GM12878 (cell line): ENCODE results near the gene HSF2BP.

ENCODE experiments used
- BRCA1 ChIP-seq: IDR thresholded peaks from 2 replicates; pipeline ENCODE4 v1.6.1; 2011; ENCODE audit warnings: low read depth, low read length, improper control_type of control experiment
- CHD1 ChIP-seq: IDR thresholded peaks from 2 replicates; pipeline ENCODE4 v1.6.1; 2012; ENCODE audit warnings: low read depth, low read length, improper control_type of control experiment
- EP300 ChIP-seq, 2 experiments: fragments of 150-350 bp in 1 of 2; IDR thresholded peaks; 2 replicates each; pipeline ENCODE4 v1.6.1; 2011 to 2012; ENCODE audit warnings: low read depth in 2 of 2, low read length in 2 of 2, borderline replicate concordance in 1 of 2, improper control_type of control experiment in 1 of 2, inconsistent platforms in 1 of 2; ENCODE audit not compliant: control insufficient read depth in 1 of 2
- FOXK2 ChIP-seq: fragments of 450-650 bp; IDR thresholded peaks from 2 replicates; pipeline ENCODE4 v1.6.1; 2017; ENCODE audit warnings: mild to moderate bottlenecking, moderate library complexity
- MLLT1 ChIP-seq: fragments of 450-650 bp; IDR thresholded peaks from 2 replicates; pipeline ENCODE4 v1.6.1; 2016; ENCODE audit warnings: mild to moderate bottlenecking
- MYB ChIP-seq: fragments of 150-350 bp; IDR thresholded peaks from 2 replicates; pipeline ENCODE4 v1.6.1; 2014; ENCODE audit warnings: mild to moderate bottlenecking, low read depth, low read length, borderline replicate concordance
- POLR2A ChIP-seq: IDR thresholded peaks from 2 replicates; pipeline ENCODE4 v1.6.1; 2011; ENCODE audit warnings: low read depth, mild to moderate bottlenecking, low read length
- SIX5 ChIP-seq: IDR thresholded peaks from 2 replicates; pipeline ENCODE4 v1.6.1; 2011; ENCODE audit warnings: mild to moderate bottlenecking, low read depth, low read length, moderate library complexity; ENCODE audit not compliant: severe bottlenecking
- SUZ12 ChIP-seq: fragments of 200-600 bp; sonication (generic); IDR thresholded peaks from one replicate; pipeline ENCODE4 v1.6.1; 2018; ENCODE audit warnings: antibody characterized with exemption, mild to moderate bottlenecking; ENCODE audit not compliant: unreplicated experiment
- TCF3 ChIP-seq: IDR thresholded peaks from 2 replicates; pipeline ENCODE4 v1.6.1; 2012; ENCODE audit warnings: low read depth, mild to moderate bottlenecking, low read length, borderline replicate concordance; ENCODE audit not compliant: insufficient read depth
- ZSCAN29 ChIP-seq: fragments of 450-650 bp; IDR thresholded peaks from 2 replicates; pipeline ENCODE4 v1.6.1; 2017; ENCODE audit warnings: mild to moderate bottlenecking, moderate library complexity
- TF ChIP-seq, protein P1 (sequence below), 3 experiments: IDR thresholded peaks in 2 of 3; conservative IDR thresholded peaks in 1 of 3; 2 replicates each; pipeline ENCODE4 v1.5.1; 2011; ENCODE audit warnings: low read depth in 3 of 3, low read length in 3 of 3, mild to moderate bottlenecking in 3 of 3, control low read depth in 2 of 3, moderate library complexity in 2 of 3, inconsistent platforms in 1 of 3, mixed read lengths in 1 of 3; ENCODE audit not compliant: control insufficient read depth in 2 of 3, insufficient read depth in 1 of 3; ENCODE audit errors: extremely low read depth in 1 of 3
- TF ChIP-seq, protein P2 (sequence below): IDR thresholded peaks from 2 replicates; pipeline ENCODE4 v1.6.1; 2012; ENCODE audit warnings: mild to moderate bottlenecking, low read depth, low read length

GRCh38 chr21:43602266-43603232 lies 56.7 kb downstream of the HSF2BP start:
- no peak for TF ChIP-seq BRCA1
- TF ChIP-seq, protein P1, sequence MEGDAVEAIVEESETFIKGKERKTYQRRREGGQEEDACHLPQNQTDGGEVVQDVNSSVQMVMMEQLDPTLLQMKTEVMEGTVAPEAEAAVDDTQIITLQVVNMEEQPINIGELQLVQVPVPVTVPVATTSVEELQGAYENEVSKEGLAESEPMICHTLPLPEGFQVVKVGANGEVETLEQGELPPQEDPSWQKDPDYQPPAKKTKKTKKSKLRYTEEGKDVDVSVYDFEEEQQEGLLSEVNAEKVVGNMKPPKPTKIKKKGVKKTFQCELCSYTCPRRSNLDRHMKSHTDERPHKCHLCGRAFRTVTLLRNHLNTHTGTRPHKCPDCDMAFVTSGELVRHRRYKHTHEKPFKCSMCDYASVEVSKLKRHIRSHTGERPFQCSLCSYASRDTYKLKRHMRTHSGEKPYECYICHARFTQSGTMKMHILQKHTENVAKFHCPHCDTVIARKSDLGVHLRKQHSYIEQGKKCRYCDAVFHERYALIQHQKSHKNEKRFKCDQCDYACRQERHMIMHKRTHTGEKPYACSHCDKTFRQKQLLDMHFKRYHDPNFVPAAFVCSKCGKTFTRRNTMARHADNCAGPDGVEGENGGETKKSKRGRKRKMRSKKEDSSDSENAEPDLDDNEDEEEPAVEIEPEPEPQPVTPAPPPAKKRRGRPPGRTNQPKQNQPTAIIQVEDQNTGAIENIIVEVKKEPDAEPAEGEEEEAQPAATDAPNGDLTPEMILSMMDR (IDR thresholded peaks at IDR 0.05 in 2 of 3, conservative IDR thresholded peaks at IDR 0.05 in 1 of 3; ENCODE audit: control insufficient read depth in 2 of 3, extremely low read depth in 1 of 3, insufficient read depth in 1 of 3, low read depth in 3 of 3, low read length in 3 of 3): no peak
- TF ChIP-seq SIX5: no peak
- TF ChIP-seq SUZ12: no peak
- TF ChIP-seq MYB: no peak
- TF ChIP-seq, protein P2, sequence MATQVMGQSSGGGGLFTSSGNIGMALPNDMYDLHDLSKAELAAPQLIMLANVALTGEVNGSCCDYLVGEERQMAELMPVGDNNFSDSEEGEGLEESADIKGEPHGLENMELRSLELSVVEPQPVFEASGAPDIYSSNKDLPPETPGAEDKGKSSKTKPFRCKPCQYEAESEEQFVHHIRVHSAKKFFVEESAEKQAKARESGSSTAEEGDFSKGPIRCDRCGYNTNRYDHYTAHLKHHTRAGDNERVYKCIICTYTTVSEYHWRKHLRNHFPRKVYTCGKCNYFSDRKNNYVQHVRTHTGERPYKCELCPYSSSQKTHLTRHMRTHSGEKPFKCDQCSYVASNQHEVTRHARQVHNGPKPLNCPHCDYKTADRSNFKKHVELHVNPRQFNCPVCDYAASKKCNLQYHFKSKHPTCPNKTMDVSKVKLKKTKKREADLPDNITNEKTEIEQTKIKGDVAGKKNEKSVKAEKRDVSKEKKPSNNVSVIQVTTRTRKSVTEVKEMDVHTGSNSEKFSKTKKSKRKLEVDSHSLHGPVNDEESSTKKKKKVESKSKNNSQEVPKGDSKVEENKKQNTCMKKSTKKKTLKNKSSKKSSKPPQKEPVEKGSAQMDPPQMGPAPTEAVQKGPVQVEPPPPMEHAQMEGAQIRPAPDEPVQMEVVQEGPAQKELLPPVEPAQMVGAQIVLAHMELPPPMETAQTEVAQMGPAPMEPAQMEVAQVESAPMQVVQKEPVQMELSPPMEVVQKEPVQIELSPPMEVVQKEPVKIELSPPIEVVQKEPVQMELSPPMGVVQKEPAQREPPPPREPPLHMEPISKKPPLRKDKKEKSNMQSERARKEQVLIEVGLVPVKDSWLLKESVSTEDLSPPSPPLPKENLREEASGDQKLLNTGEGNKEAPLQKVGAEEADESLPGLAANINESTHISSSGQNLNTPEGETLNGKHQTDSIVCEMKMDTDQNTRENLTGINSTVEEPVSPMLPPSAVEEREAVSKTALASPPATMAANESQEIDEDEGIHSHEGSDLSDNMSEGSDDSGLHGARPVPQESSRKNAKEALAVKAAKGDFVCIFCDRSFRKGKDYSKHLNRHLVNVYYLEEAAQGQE: no peak
- TF ChIP-seq EP300 (IDR thresholded peaks at IDR 0.05; ENCODE audit: borderline replicate concordance in 1 of 2, control insufficient read depth in 1 of 2, low read depth in 2 of 2, low read length in 2 of 2): no peak
- no peak for TF ChIP-seq CHD1
- TF ChIP-seq FOXK2: no peak
- TF ChIP-seq ZSCAN29: no peak
- TF ChIP-seq POLR2A: no peak
- no peak for TF ChIP-seq MLLT1
- no peak for TF ChIP-seq TCF3
